IPS-NIHi7 (cell line): Measurements from ENCODE around the gene CERS1.

Experiments used
- DNase-seq: peaks from one replicate; pipeline ENCODE4 v3.0.0; 2012; ENCODE audit warnings: mixed read lengths; ENCODE audit errors: extremely low spot score

Gene CERS1

GRCh38 chr19:18856385-18857126, 39.4 kb downstream of the CERS1 start:
- peak; percentile 53 for DNase-seq

- no peak for DNase-seq
These were observed 40.1 kb downstream of the CERS1 start for GRCh38 chr19:18855647-18856384.

- DNase-seq = no peak
These were observed 41.0 kb downstream of the CERS1 start for GRCh38 chr19:18854982-18855381.

- DNase-seq = no peak
These were observed 42.1 kb downstream of the CERS1 start for GRCh38 chr19:18853755-18854427.

DNA sequence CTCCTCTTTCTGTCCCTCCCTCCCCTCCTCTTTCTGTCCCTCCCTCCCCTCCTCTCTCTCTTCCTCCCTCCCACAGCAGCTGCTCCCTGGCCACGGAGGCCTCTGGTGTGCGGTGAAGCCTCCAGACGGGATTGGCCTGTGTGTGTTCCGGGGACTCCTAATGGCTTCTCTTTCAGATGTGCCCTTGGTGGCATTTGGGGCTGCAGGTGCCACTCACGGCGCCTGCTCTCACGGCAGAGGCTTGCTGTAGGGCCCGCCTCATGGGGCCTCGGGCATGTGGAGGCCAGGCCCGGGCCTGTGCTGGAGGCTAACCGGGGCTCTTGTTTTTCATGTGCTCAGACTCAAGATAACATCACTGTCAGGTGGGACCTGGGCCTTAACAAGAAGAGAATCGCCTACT, 43.3 kb downstream of the CERS1 start:
- no peak for DNase-seq

GRCh38 chr19:18851673-18852325, 44.2 kb downstream of the CERS1 start:
- DNase-seq = no peak

GRCh38 chr19:18850471-18851375, 45.2 kb downstream of the CERS1 start:
- no peak for DNase-seq

DNA sequence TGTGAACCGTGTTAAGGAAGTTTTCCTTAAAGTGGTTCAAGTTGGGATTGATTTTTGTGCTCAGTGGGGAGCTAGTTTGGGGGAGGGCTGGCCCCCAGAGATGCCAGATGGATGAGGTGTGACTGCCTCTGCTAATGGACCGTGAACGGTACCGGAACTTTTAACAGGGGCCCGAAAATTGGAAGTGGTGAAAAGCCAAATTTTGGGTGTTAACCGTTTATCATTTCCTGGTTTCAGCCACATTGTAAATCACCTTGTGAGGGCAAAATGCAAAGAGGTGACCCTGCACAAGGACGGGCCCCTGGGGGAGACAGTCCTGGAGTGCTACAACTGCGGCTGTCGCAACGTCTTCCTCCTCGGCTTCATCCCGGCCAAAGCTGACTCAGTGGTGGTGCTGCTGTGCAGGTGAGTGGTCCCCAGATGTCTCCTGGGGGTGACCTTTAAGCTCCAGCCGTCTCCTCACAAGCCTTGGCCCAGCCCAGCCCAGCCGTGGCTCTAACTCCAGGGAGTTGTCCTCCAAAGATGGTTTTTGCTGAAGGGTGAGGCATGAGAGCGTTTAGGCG, 46.0 kb downstream of the CERS1 start:
- DNase-seq = no peak

GRCh38 chr19:18848878-18849661, 46.9 kb downstream of the CERS1 start:
- no peak for DNase-seq

GRCh38 chr19:18847549-18848463, 48.2 kb downstream of the CERS1 start:
- DNase-seq = no peak

- peak; percentile 89 for DNase-seq
These were observed 49.0 kb downstream of the CERS1 start for GRCh38 chr19:18846862-18847548.

DNA sequence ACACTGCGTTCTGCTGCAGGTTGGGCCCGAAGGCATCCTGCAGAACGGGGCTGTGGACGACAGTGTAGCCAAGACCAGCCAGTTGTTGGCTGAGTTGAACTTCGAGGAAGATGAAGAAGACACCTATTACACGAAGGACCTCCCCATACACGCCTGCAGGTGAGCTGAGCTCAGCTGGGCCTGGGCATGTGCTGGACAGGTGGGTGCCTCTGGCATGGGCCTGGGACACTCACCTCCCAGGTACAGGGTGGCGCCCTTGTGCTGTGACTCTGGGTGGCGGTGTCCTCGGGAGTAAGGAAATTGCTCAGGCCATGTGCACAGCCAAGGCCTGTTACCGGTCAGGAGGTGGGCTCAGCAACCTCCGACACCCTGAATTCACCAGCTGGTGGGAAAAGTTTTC, 50.0 kb downstream of the CERS1 start:
- no peak for DNase-seq

- no peak for DNase-seq
These were observed 51.1 kb downstream of the CERS1 start for GRCh38 chr19:18844806-18845329.

DNA sequence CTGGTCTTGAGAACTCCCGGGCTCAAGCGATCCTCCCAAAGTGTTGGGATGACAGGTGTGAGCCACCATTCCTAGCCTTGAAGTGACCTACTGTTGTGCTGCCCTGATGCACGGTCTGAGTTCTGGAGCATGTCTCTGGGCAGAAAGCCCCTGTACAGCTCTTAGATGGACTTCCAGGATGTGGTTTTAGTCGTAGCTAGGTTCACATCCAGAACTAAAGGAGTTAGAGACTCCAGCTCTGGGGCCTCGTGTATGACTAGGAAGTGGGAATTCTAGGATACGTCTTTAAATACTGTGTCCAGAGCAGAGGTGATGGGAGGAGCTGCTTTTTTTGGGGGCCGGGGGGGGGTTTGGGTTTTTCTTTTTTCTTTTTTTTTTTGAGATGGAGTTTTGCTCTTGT, 52.0 kb downstream of the CERS1 start:
- no peak for DNase-seq

DNA sequence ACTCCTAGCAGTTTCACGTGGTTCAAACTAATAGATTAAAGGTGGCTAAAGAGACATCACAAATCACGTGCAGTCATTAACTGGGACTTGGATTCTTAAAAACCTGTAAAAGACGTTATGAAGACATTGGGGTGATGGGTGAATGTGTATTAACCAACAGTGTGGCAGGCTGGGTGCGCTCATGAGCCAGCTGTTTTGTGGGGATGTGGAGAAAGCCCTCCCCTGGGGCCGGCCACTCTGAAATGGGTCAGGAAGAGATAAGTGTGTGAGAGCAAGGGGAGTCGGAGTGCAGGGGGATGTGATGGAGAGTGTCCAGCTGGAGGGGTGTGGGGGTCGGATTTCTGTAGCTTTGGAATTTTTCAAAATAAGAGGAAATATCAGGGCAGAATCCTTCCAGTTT, 53.8 kb downstream of the CERS1 start:
- no peak for DNase-seq

GRCh38 chr19:18841400-18841799, 54.6 kb downstream of the CERS1 start:
- no peak for DNase-seq

DNA sequence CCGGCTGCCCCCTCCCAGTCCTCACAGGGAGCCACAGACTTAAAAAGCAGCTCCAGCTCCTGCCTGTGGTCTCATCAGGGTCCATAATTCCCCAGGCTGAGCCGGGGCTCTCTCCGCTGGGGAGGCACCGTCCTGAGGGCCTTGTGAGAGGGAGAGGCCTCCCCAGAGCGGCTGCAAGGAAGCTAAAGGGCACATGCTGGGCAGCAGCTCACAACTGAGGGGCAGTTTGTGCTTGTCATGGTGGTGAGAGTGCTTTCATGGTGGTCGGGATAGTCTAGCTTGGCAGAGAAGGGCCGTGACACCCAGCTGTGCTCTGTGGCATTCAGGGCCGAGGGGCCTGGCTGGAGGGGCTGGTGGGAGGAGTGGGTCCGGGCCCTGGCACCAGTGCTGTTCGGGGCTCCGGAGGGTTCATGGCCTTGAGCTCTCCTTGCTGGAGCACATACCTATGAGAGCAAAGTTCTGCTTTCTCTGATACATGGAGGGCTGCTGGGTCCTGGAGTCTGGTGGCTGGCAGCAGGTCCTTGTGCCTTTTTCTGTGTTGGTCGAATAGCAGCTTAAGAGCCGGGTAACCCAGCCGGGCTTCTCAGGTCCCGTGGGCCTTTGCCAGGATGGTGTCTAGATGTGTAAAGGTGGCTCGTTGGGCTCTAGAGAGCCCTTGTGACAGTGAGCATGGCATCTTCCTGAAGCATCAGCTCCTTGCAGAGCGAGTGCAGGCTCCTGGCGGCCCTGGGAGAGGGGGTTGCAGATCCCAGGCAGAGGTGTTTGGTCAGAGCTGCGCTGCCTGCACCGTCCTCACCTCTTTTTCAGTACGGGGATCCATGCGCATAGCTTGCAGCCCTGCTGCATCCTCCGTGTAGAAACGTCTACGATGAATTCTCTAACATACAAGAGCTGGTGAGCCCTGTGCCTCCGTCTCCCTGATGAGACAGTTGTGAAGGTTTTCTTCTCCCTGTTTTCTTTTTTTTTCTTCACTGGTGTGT, 55.4 kb downstream of the CERS1 start:
- no peak for DNase-seq
